CD4-positive, alpha-beta T cell treated with Interleukin-17A for 4 hours (primary cell): ENCODE measurements around the gene ASNSD1.
A peak's percentile ranks its signal among the peaks of the same experiment; 100 is the strongest.
"Not testable (repeated sequence)": the region's sequence is repeated elsewhere in the genome, so short reads cannot be mapped to it uniquely, and the experiment has no call there.

Experiments used
- DNase-seq: peaks from one replicate; pipeline ENCODE4 v3.0.0-alpha.2; 2020; ENCODE audit warnings: mixed read lengths

The ASNSD1 gene

DNA sequence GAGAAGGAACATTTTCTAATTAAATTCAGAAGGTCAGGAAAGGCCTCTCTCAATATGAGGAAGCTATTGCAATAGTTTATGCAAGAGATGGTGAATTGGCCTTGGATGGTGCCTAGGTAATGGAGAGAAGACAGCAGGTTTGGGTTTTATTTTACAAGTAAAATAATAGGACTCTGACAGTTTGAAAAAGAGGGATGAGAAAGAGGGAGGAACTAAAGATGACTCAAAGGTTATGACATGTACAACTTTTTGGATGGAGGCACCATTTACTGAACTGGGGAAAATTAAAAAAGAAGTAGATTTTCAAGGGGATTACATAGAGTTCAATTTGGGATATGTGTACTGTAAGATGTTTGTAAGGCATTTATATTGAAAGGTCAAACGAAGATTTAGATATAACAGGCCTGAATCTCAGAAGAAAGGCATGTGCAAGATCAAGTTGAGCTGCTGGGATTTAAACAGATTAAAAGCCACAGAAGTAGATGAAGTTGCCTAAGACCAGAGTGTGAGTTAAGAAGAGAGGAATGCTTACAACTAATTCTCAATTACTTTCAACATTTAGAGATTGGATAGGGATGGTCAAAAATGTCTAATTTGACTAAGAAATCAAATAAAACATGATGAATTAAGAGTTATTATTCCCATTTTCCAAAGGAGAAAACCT lies 12.3 kb upstream of the ASNSD1 start:
- DNase-seq = no peak

DNA sequence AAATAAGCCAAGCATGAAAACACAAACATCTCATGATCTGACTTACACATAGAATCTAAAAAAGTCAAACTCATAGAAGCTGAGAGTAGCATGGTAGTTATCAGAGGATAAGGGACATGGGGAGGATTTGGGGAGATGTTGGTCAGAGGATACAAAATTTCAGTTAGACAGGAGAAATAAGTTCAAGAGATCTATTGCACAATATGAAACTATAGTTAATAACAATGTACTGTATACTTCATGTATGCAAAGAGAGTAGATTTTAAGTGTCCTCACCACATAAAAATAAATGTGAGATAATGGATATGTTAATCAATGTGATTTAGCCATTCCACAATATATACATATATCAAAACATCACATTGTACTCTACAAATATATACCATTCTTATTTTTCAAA lies 10.0 kb upstream of the ASNSD1 start:
- no peak for DNase-seq

DNA sequence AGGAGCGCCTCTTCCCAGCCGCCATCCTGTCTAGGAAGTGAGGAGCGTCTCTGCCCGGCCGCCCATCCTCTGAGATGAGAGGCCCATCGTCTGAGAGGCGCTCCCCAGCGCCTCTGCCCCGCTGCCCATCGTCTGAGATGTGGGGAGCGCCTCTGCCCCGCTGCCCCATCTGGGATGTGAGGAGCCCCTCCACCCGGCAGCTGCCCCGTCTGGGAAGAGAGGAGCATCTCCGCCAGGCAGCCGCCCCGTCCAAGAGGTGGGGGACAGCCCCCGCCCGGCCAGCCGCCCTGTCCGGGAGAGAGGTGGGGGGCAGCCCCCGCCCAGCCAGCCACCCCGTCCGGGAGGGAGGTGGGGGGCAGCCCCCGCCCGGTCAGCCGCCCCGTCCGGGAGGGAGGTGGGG lies 7.8 kb upstream of the ASNSD1 start:
- DNase-seq = not testable (repeated sequence)

DNA sequence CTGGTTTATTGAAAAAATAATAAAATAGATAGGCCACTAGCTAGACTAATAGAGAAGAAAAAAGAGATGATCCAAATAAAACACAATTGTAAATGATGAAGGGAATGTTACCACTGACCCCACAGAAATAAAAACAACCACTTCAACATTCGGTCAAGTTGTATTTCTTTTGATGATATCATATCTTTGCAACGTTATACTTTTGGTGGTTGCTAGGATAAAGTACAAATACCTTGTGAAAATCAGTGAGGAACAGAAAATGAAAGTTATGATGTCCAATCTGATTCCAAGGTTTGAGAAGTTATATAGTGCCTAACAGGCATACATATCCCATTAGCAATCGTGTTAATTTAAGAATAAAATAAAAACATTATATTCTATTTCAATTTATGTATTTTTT lies 6.6 kb upstream of the ASNSD1 start:
- no peak for DNase-seq

GRCh38 chr2:189657867-189658266 lies 3.4 kb upstream of the ASNSD1 start:
- DNase-seq = peak; percentile 71

DNA sequence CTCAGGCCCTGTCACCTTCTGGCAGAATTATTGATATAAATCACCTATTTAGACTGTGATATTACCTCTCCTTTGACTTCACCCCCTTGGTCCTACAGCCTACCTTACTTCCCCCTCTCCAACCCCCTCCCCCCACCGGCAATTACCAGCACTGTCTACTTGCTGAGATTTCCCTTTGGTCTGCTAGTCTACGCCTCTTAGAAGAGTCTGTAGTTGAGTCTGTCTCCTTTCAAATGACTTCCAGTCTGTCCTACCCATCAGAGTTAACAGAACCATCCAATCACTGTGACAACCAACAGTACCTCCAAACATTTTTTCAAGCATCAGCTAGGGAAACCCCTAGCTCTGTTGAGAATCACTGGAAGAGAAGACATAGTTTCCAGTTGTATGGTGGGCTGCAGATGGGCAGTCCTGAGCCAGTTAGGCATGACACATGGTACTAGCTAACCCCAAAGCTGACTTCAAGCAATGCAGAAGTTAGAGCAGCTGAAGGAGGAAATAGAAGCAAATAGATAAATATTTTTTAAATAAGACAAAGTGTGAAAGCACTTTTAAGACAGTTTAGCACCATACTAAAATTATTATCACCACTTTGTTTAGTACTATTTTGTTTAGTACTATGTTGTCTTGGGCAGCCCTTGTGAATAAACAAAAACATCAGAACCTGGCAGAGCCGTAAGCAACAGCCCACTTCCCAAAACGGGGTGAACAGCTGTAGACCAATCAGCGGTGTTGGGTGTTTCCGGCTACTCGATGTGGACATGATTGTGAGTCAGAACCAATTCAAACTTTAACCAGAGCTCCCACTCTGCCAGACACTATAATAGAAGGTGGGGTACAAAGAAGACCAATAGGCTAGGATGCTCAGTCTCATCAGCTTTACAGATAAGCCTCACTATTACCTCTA lies 2.7 kb upstream of the ASNSD1 start:
- peak; percentile 70 for DNase-seq

GRCh38 chr2:189659734-189660133 lies 1.5 kb upstream of the ASNSD1 start:
- DNase-seq = no peak

DNA sequence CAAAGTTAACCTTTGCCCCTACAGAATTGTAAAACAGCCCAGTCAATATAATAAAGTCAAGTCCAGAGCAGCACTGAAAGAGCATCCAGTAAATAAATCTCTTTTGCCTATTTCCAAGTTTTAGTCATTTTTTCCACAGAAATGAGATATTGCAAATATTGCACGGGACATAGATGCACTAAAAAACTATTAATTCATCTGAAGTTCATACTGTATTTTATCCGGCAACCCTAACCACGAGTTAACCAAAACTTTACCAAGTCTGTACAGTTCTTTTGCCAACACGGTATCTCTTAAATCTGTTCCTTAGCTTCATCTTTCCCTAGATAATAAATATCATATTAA lies 484 bp upstream of the ASNSD1 start:
- no peak for DNase-seq

DNA sequence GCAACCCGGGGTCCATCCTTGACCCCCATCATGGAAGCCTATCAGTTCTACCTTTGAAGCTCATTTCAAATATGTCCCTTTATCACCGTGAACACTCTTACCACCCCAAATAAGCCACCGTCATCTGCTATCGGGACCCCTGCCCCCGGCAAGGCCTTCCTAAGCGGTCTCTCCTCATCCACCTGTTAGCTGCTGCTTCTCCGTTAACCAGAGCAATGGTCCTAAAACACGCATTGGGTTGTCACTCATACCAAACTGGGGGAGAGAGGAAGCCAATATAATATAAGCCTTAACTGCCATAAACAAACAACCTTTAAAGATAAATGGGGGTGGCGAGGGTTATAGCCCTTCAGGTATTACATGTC lies 680 bp downstream of the ASNSD1 start:
- no peak for DNase-seq

DNA sequence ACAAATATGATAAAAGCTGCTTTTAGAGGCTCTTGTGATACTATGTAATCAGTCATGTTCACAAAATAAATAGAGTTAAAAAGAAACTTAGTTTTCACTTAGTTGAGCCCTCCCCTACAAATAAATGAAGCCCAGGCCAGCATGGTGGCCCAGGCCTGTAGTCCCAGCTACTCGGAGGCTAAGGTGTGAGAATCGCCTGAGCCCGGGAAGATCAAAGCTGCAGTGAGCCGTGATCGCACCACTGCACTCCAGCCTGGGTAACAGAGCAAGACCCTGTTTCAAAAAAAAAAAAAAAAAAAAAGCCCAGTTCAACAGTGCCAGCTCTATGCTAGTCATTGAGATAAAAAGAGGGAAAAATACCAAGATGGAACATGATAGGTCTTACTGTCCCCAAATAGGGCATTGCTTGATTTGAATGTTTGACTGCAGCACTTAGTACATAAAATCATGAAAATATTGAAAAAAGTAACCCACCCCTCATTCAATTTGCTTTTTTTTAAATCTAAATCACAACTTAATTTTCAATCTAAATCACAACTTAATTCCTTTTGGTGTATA lies 1.5 kb downstream of the ASNSD1 start:
- no peak for DNase-seq

DNA sequence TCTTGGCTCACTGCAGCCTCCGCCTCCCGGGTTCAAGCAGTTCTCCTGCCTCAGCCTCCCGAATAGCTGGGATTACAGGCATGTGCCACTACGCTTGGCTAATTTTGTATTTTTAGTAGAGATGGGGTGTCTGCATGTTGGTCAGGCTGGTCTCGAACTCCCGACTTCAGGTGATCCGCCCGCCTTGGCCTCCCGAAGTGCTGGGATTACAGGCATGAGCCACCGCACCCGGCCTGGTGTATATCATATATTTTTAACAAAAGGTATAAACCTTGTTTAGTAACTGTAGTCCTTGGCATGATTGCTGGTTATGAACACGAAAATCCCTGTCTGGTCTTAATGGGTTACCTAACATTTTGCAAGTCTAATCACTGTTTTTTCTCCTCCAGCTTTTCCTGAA lies 2.1 kb downstream of the ASNSD1 start:
- DNase-seq = not testable (repeated sequence)

GRCh38 chr2:189669913-189670312 lies 8.7 kb downstream of the ASNSD1 start:
- DNase-seq = no peak

GRCh38 chr2:189673661-189674373 lies 12.6 kb downstream of the ASNSD1 start:
- no peak for DNase-seq

DNA sequence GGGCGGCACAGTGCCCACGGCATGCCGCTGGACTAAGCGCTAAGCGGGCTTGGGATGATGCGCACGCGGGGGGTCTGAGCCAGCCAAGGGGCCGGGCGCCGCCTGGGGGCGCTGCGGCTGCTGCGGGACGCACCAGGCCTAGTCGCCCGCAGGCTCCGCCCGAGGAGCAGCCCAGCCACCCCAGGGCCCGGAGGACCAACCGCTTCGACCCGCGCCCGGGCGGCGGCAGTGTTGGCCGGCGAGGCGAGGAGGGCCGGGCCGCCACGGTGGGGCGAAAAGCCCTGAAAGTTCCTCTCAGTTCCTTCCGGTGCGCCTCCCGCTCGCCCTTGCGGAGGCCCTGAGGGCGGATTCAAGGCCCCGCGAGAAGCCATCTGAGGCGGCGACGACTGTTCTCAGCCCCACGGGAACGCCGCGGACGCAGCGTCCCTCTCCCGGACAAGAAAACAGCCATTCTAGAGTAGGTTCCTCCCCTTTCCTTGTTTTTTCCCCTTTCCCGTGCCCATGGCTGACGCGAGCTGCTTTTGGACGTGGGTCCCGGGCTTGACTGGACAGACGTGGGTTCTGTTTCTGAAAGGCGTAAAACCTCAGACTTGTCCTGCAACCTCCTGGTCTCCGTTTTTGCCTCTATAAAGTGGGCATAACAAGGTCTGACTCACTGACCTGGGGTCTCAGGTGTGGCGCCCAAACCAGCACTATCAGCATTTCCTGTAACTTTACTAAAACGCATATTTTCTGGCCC lies 13.3 kb downstream of the ASNSD1 start, which contains the start of gene ANKAR:
Gene ANKAR, plus strand, starts transcription at position 297 of the 739 bp plus-strand sequence. CDS start 1,821 bp downstream, outside the sequence.
- peak; percentile 86 for DNase-seq

GRCh38 chr2:189676471-189676870 lies 15.2 kb downstream of the ASNSD1 start:
- DNase-seq = no peak

DNA sequence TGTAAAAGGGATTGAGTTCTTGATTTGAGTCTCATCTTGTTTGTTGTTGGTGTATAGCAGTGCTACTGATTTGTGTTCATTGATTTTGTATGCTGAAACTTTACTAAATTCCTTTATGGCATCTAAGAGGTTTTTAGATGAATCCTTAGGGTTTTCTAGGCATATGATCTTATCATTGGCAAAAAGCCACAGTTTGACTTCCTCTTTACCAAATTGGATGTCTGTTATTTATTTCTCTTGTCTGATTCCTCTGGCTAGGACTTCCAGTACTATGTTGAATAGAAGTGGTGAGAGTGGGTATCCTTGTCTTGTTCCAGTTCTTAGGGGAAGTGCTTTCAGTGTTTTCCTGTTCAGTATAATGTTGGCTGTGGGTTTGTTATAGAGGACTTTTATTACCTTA lies 18.0 kb downstream of the ASNSD1 start:
- no peak for DNase-seq

DNA sequence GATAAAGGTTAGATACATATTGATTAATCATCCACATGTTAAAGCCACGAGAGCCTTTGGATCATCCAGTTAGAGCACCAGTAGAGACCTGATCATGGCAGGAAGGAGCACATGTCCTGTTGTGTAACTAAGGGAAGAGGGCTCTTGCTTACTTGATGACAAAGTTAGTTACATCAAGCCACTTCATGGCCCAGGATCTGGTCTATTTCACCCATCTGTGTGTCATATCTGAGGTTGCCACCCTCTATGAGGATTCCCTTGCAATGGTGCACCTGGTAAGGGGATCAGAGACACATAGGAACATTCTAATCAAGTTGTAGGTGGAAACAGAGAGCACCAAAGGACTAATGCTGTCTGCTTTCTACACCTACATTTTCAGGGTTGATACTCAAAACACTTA lies 19.9 kb downstream of the ASNSD1 start:
- DNase-seq = no peak

DNA sequence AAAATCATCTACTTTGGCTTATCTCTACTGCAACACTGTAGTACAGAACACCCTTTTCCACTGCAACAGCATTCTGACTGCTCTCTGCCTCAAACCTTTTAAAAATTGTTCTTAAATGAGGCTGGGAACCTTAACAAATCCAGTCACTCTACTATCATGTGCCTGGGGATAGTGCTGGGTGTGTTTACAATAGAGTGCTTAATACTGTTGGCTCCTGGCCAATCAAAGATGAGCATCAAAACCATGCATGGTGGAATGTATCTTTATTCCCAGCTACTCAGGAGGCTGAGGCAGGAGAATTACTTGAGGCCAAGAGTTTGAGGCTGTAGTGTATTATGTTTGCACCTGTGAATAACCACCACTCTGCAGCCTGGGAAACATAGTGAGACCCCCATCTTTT lies 20.6 kb downstream of the ASNSD1 start:
- DNase-seq = no peak

GRCh38 chr2:189683348-189683747 lies 22.1 kb downstream of the ASNSD1 start:
- DNase-seq = no peak

GRCh38 chr2:189684811-189685210 lies 23.6 kb downstream of the ASNSD1 start:
- no peak for DNase-seq

DNA sequence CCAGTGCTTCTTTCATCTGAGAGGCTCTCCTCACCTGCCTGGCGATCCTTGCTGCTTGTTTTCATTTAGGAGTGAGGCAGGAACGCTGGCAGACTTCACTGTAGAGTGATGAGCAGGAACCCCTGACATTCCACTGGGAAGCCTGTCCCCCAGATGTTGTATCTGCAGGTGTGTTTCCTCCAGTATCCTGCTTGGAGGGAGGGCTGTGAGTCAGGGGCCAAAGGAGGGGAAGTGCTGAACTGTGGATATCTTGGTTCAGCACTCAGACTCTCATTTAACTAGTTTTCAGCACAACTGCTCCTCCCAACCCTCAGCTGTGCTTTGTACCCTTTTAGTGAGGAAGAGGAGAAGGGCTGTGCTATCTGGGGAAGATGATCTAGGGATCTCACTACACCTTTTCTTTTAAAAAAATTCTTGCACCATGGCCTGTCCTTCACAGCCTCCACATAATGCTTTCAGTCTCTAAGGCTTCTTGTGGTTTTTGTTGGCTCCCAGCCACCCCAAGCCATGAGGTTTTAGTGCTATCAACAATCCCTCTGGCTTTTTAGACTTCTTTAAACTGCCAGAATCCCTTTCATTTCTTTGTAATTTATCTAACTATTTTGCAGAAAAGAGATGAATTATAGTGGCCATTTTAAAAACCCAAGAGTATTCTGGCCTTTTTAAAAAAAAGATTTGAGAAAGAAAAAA lies 24.4 kb downstream of the ASNSD1 start:
- DNase-seq = peak; percentile 28

GRCh38 chr2:189687796-189688195 lies 26.5 kb downstream of the ASNSD1 start:
- not testable (repeated sequence) for DNase-seq
